Kasumi-1 (cell line): ENCODE data around the gene WDSUB1.

Source experiments
- DNase-seq, 2 experiments: peaks; one replicate each; lab custom pipeline; 2025; lab: John Stamatoyannopoulos, UW

The WDSUB1 gene

GRCh38 chr2:159266554-159266953 lies 19.9 kb downstream of the WDSUB1 start:
- DNase-seq = no peak

GRCh38 chr2:159265171-159265576 lies 21.3 kb downstream of the WDSUB1 start:
- no peak for DNase-seq

- no peak for DNase-seq
Observed at GRCh38 chr2:159262904-159263303, 23.6 kb downstream of the WDSUB1 start.

GRCh38 chr2:159262226-159262625 lies 24.3 kb downstream of the WDSUB1 start:
- DNase-seq = no peak

- no peak for DNase-seq
Observed at GRCh38 chr2:159256159-159256558, 30.3 kb downstream of the WDSUB1 start.

GRCh38 chr2:159252905-159253304 lies 33.6 kb downstream of the WDSUB1 start:
- DNase-seq = no peak

GRCh38 chr2:159251296-159252173 lies 35.0 kb downstream of the WDSUB1 start:
- DNase-seq = peak; percentile 14 to 53

GRCh38 chr2:159249990-159250715 lies 36.4 kb downstream of the WDSUB1 start:
- DNase-seq = peak; percentile 95

- no peak for DNase-seq
Observed at GRCh38 chr2:159246325-159246988, 40.0 kb downstream of the WDSUB1 start.

- DNase-seq = no peak
Observed at GRCh38 chr2:159243529-159243928, 43.0 kb downstream of the WDSUB1 start.

- DNase-seq = no peak
Observed at GRCh38 chr2:159234868-159235267, 51.6 kb downstream of the WDSUB1 start.

GRCh38 chr2:159232456-159233170 lies 53.9 kb downstream of the WDSUB1 start:
- DNase-seq = no peak

GRCh38 chr2:159230145-159230877 lies 56.2 kb downstream of the WDSUB1 start:
- no peak for DNase-seq

GRCh38 chr2:159229476-159230144 lies 56.9 kb downstream of the WDSUB1 start:
- no peak for DNase-seq

- DNase-seq = no peak
Observed at GRCh38 chr2:159228081-159228581, 58.4 kb downstream of the WDSUB1 start.

- DNase-seq = no peak
Observed at GRCh38 chr2:159227467-159227866, 59.0 kb downstream of the WDSUB1 start.

GRCh38 chr2:159226608-159227385 lies 59.7 kb downstream of the WDSUB1 start:
- DNase-seq = no peak

GRCh38 chr2:159226059-159226461 lies 60.4 kb downstream of the WDSUB1 start:
- peak in 1 of 2 experiments; percentile 24 for DNase-seq
